NCI-H1105 treated with DMSO at 0.1 percent for 48 hours (cell line): ENCODE measurements around the gene PSMD5.

ENCODE experiments used
- DNase-seq: peaks from one replicate; lab custom pipeline; 2025; lab: John Stamatoyannopoulos, UW

PSMD5 gene

DNA sequence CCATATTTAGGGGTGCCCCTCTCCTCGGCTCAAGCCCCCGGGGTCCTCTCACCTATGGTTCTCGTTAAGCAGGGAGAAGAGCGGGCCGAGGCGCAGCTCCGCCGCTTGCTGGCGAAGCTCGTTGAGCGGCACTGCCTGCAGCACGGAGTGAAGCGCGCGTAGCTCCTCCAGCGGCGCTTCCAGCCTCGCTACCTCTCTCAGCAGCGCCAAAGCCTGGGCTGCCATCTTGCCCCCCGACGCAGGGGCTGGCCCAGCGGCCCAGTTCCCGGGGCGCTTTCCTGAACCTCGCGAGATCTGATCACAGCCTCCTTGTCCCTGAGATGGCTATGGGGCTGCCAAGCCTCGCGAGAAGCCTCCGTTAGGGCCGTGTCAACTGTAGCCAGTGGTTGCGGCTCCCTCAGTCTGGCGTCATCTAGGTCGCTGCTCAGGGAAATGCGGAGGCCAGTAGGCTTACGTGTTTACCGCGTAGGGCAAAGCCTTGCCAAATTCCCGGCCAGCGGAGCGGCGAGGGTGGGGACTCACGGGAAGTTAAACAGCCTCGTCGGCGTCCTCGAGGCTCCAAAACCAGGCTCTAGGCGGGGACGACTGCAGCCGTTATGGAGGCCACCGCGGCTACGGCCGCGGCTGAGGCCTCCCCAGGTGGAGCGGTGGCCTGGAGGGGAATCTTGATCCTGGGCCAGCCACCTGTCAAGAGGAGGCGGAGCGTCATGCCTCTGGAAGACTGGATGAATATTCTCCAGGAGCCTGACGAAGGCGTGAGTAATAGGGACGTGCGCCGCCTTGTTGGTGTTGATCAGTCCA is at the start of gene PSMD5:
Gene PSMD5, minus strand, starts transcription at position 238 of the 801 bp plus-strand sequence. Its CDS starts 13 bp downstream, at position 225.
- DNase-seq: peak; percentile 94

DNA sequence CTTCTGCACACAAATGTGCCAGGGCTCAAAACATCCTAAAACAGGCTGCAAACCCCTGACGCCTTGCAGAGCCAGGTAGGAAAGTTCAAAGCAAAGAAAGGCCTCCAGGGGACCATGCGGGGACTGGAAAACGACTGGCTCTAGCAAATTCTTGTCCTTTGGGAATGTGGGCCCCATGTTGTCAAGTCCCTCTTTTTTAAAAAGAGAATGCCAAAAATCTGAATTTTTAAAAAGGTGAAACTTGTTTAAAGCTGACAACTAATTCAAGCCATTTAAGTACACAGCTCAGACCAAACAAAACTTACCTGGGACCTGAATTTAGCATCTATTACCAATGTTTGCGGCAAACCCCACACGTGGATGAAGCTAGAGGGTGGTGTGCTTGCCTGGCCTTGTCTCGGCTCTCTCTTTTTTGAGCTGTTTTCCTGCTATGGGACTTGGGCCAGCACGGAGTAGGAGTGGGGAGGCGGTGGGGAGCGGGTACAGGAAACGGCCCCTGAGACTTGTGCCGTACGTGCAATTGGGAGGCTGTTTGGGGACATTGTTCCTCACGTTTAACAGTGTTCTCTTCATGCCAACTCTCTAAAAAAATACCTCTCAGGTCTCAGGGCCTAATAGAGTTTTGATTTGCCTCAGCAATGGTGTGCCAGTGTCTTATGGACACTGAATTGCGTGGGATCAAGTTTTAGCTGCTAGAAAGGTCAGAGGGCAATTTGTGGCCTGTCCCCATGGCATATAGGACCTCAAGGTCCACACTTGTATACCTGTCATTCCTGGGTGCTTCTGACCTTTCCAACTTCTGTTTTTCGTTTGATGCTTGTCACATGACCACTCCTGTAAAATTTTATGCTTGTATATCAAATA is 49.4 kb upstream of the PSMD5 start:
- DNase-seq: no peak

DNA sequence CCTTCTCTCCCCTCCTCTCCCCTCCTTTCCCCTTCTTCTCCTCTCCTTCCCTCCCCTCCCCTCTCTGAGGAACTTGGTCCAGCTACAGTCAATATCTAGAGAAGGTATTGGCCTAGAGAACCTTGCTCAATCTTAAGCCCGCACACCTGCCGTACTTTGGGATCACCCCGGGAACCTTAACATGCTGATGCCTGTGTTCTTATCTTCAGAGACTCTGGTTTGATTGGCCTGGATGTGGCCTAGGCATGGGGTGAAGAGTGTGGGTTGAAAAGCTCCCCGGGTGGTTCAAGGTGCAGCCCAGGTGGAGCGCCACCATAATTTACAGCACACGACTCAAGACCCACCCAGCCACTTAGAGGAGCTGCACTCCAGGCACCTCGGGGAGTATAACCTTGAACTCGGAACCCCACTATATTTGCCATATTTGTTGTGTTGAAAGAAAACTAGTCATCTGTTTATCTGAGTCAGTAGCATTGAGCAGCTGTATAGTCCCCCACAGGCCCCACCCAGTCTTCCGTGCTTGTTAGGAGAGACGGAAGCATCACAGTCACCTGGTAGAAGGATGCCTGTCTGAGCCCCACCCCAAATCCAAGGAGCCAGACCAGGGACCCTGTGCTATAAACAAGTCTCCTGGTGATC is 48.6 kb upstream of the PSMD5 start:
- DNase-seq: no peak

DNA sequence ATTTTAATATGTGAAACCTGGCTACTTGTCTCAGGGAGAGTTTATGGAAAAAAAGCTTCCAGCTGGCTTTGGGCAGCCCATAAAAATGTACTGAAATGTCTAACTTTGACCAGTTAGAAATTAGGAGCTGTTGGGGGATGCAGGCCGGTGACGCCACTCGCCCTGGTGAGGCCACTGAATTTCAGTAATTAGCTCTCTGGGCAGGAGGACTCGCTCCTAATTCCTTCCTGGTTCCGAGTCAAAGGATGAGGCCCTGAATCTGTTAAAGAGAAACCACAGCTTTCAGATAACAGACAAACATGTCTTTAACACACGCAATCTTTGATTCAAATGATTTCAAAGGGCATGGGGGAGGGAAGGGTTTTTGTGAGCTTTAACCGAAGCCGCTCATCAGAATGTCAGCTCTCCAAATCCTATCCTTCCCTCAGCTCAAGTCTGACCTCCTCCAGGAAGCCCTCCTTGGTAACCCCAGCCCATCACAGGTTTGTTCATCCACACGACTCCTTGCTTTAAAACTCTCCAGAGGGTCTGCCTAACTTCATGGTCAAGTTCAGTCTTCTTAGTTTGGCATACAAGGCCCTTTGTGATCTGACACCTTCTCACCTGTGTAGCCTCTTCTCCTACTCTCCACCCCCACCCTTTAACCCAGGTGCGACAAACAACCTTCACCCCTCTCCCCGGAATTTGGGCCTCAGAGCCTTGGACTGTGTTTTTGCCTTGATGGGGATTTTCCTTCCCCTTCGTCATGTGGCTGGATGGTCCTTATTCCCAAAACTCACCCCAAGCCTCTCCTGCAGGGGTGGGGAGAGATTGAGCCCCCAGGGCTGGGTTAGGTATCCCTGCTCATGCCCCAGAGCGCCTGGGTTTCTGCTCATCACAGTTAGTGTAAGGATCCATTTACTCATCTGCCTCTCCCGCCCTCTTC is 47.9 kb upstream of the PSMD5 start:
- no peak for DNase-seq

DNA sequence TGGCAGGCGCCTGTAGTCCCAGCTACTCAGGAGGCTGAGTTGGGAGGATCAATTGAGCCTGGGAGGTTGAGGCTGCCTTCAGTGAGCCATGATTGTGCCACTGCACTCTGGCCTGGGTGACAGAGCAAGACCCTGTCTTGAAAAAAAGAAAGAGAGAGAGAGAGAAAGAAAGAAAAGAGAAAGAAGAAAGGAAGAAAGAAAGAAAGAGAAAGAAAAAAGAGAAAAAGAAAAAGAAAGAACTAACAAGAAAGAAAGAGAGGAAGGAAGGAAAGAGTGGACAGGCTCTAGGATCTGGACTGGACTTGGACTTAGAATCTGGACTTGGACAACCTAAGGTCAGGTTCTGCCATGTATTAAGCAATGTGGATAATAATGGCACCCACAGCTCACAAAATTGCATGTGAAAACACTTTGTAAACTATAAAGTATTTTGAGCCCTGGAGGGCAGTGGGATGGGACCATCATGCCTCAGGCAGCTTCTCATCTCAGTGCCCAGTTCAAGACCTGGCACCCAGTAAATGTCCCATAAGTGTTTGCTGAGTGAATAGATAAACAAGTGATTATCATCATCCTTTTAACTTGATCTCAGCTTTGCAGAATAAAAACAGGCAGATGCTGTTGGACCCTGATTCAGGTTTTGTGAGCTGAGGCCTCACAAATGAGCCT is 47.0 kb upstream of the PSMD5 start:
- DNase-seq: no peak

DNA sequence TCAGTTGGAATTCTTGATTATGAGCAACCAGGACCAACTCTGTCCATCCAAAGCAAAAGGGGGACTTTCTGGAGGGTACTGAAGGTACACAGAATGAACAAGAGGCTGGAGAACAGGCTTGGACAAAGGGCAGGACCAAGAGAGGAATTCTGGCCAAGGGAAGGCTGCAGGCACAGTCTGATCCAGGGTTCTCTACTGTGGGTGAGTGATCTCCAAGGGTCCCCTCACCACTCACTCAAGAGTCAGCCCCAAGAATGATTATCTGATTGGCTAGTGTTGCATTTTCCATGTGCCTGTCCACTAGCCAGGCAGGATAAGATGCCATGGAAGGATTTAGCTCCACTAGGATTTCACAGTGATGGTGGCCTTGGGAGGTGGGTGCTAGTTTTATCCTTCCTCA is 45.9 kb upstream of the PSMD5 start:
- DNase-seq: no peak

DNA sequence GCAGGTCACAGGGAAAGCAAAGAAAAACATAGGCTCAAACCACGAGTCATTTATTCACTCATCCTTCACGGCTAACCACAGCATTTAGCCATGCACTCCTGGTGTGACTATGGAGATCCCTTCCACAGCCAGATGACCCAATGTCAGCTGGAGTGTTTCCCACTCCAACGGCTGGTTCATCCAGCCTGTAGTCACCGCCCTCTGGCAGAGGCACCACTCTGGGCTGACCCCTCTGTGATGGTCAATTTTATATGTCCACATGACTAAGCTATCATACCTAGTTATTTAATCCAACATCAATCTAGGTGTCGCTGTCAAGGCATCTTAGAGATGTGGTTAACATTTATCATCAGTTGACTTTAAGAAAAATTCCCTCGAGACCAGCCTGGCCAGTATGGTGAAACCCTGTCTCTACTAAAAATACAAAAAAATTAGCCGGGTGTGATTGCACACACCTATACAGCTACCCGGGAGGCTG is 43.8 kb upstream of the PSMD5 start:
- no peak for DNase-seq

DNA sequence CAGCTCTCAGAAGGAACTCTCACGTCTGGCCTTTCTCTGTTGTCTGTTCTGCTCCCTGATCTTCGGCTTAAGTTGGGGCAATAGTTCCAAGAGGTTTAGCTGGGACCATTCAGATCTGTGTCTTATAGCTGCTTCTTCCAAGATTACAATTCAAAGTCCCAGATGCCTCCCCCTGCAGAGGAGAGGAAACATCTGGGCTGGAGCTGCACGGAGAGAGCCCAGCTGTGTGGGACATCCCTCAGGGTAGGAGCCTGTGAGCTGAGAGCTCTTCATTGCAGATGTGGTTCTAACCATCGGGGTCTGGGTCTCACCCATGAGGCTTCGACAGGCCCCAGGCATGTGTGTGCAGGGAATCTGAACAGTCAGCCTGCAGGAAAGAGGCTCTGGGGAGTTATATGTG is 43.2 kb upstream of the PSMD5 start:
- no peak for DNase-seq

DNA sequence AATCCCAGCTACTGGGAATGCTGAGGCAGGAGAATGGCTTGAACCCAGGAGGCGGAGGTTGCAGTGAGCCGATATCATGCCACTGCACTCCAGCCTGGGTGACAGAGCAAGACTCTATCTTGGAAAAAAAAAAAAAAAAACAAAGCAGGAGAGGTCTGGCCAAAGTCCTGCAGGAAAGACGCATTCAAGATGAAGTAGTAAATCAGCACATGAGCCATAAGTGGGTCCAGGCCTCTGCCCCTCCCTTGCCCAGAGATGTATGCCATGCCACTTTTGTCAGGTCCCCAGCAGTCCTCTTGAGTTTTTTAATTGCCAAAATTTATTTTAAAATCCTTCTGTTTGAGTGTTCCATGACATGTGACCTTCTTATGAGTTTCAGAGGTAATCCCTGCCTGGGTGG is 42.7 kb upstream of the PSMD5 start:
- no peak for DNase-seq

DNA sequence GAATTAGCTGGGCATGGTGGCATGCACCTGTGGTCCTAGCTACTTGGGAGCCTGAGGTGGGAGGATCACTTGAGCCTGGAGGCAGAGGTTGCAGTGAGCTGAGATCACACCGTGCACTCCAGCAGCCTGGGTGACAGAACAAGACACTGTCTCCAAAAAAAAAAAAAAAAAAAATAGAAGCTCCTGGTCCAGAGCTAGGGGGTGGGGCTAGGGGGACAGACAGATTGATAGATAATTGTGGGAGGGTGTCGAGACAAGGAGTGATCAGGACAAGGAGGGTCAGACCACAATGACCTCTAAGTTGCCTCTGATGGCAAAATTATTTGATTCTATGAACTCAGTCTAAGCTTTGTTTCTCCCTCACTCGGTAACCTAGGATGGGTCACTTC is 40.9 kb upstream of the PSMD5 start:
- DNase-seq: no peak

DNA sequence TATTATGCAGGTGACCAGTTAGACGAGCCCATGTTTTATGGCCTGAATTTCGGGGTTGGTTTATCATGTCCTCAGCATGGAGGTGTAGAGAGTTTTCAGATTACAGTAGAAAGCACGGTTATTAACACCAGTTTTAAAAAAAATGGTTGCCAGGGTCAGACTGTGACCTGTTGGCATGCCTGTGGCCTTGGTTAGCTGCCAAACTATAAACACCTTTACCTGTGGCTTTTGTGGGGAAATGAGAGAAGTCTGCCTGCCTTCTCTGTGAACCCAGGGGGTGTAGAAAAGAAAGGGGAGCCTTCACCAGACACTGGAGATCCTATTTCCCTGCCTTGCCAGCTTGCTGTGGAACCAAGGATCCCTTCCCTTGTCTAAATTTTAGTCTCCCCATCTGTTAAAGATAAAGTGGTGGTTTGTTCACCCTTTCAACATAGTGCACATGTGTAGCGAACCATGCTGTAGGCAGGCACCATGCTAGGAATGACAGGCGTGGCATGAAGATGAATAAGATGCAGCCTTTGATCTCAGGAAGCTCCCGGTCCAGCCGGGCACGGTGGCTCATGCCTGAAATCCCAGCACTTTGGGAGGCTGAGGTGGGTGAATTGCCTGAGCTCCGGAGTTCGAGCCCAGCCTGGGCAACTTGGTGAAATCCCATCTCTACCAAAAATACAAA is 40.3 kb upstream of the PSMD5 start:
- DNase-seq: no peak

DNA sequence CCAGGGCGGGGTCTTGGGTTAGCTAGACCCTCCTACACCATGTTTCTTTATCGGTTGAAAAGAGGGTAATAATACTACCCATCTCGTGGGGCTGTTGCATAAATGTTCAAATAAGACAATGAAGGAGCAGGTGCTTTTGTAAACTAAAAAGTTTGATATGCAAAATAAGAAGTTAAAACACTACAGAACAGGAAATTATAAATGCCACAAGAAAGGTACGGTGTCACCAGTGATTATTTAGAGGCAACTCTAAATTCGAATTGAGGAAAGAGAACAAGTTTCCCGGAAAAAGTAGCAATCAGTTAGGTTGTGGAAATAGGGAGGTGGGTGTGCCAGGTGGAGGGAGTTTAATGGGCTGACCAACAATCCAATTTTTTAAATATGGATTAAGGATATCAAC is 36.7 kb upstream of the PSMD5 start:
- no peak for DNase-seq

DNA sequence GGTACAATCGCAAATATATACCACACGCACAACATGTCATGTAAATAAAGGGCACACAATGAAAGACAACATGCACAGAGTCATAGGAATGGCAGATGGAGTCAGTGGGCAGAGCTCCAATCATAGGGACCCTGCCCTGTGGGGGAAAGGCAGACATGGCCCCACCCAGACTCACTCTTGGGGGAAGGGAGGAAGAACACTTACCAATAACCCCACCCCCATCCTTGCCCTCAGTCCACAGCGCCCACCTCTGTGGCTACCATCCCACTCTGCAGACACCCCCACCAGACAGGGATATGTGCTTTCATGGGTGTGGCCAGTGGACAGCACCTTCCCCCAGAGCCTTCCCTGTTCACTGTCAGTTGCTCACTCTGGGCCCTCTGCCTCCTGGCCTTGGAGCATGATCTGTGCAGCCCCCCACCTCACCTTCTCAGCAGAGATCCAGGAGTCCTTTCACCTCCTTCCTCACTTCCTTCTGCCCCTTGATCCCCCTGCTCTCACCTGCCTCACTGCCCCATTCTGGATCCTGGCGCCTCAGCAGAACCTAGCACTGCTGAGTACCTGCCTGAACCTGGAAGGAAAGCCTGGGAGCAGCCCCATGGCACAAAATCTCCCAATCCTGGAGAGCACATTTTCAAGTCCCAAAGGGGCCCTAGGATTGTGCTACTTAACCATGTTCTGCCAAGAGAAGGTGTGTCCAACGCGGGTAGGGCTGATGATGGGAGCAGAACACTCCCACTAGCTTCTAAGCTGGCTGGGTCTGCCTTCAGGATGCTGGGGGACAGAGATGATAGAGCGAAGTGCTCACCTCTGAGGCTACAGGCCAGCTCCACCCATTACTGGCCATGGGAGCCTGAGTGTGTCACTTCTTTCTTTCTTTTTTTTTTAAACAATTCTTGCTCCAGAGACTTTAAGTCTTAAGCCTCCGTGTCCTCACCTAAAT is 35.7 kb upstream of the PSMD5 start:
- no peak for DNase-seq

DNA sequence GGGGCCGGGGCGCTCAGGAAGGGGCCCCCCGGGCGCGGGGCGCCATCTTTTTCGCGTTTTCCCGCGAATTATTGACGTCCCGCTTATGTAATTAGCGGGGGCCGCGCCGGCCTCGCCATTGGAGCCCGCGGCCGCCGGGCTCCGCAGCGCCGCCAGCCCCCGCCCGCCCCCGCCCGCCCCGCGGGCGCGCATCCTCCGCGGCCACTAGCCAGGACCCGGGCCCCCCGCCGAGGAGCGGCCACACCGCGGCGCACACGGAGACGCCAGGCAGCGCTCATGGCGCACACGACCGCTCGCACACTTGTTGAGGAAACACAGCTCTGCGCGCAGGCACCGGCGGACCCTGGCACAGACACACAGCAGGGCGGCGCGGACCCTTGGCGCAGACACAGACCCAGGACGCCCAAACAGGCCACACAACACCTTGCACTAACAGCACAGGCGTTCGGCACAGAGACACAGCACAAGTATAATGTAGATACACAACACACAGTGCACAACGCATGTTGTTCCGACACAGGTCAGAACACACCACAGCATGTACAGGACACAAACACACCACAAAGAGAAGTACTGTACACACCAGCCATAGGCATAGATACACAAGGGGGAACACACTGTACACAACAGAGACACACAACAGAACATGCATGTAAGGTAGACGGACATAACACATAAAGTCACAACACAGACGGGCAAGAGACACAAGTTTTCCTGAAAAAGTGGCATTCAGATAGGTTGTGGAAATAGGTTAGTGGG is 34.7 kb upstream of the PSMD5 start:
- peak; percentile 77 for DNase-seq

DNA sequence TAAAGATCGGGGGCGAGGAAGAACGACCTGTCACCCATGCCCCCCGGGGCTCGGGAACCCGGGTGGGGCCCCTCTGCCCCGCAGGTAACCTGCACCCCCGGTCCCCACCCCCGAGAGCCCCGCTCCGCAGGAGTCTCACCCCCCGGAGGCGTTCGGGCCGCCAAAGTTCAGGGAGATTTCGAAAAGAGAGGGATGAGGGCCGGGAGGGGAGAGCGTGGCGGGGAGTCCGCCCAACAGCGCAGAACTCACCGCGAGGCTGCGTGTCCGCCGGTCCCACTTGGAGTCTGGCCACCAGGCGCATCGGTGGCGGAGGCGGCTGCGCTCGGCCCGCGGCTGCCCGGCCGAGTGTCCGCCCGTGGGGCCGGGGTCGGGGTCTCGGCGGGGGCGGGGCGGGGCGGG is 34.1 kb upstream of the PSMD5 start, which contains the start of gene PHF19:
Gene PHF19, minus strand, starts transcription at position 347 of the 399 bp plus-strand sequence. CDS start 2,447 bp downstream, outside the sequence.
- DNase-seq: peak; percentile 27

DNA sequence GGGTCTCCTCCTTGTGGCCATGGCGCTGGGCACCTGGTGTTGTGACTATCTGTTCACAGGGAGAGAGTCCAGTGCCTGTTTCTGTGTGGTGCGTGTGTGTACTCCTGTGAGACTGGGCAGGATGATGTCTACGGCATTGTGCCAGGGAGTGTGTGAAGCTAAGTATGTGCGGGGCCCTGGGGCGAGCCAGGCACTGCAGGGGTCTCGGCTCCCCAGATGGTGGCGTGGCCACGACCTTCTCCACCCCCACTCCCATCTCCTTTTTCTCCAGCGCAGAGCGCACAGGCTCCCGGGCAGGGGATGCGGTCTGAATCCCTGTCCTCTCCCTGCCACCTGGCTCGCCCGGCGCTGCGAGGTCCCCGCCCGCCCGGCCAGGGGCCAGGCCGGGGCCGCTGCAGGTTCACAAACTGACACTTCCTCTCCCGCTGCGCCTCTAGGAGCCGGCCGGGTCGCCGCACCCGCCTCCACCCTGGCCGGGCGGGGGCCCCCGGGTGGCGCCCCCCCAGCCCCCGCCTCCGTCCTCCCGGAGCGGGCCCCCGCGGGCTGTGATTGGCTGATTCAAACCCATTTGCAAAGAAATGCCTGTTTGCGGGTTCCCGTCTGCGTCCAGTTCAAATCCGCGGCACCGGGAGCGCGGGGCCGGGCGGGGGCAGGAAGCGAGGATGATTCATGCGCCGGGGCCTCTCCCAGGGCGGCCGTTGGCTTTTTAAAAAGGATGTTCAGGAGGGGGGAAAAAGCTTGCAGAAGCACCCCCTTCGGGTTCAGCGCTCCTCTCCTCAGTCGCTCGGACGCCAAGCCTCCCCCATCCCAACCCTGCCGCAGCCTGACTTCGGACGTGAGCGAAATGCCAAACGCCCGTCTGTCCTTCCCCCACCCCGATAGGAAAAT is 33.5 kb upstream of the PSMD5 start:
- peak; percentile 77 for DNase-seq

DNA sequence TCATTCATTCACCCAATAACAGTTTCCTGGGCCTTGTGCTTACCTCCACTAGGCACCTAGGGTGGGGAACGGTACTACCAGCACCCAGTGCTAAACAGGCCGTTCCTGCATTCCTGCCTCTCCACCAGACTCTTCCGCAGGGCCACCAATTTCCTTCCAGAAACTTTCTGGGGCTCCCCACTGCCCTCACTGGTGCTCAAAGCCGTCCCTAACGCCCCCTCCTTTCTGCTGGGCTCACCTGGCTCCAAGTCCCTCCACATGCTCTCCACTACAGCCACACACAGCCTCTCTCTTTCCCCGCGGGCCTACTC is 32.9 kb upstream of the PSMD5 start:
- no peak for DNase-seq

DNA sequence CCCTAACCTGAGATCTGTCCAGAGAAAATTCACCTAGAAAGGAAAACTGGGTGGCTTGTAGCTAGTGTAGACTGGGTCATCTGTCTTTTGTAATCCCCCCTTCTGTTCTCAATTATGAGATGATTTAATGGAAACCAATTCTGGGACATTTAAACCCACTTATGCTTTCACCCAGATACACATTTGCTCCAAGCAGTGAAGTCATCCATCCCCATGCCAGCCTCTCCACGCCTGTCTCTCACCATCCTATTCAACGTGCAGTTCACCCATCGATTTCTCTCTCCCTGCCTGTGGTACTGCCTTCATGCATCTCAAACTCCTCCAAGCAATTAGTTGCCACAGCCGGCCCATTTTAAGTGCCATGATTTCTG is 32.5 kb upstream of the PSMD5 start:
- no peak for DNase-seq
